WTC11 (cell line): ENCODE results near the gene NEK7. TPM values are rescaled to one million over a fixed set of nuclear protein-coding genes. Genes with fewer than 3 reads are reported as not detected.
A peak's percentile ranks its signal among the peaks of the same experiment; 100 is the strongest.

Experiments
- ATAC-seq: fragments of 200-7000 bp; cut with Tn5 transposase; 2 replicates; pipeline ENCODE4 v1.10.0; 2021; ENCODE audit warnings: mild to moderate bottlenecking, moderate library complexity
- CTCF ChIA-PET: fragments of 300-600 bp; sonication (Branson Sonifier 250); formaldehyde crosslinking; loops from one replicate; lab custom pipeline; 2021; ENCODE audit warnings: antibody characterized with exemption; lab: Charles Lee
- POLR2A ChIA-PET: fragments of 350-600 bp; sonication (Branson Sonifier 250); formaldehyde crosslinking; loops from one replicate; lab custom pipeline; 2021; ENCODE audit warnings: antibody characterized with exemption; lab: Charles Lee
- DNase-seq: peaks from one replicate; pipeline ENCODE4 v3.0.0; 2021; ENCODE audit warnings: low spot score
- H3K27ac Mint-ChIP-seq: 2 replicates; pipeline ENCODE4 v1.8.0; 2021; ENCODE audit warnings: mixed read lengths
- H3K27me3 Mint-ChIP-seq: 2 replicates; pipeline ENCODE4 v1.8.0; 2021; ENCODE audit warnings: low read depth, mild to moderate bottlenecking, moderate library complexity, mixed read lengths
- H3K36me3 Mint-ChIP-seq: 2 replicates; pipeline ENCODE4 v1.8.0; 2021; ENCODE audit warnings: mixed read lengths
- H3K4me1 Mint-ChIP-seq: 2 replicates; pipeline ENCODE4 v1.8.0; 2022; ENCODE audit warnings: mixed read lengths
- H3K4me3 Mint-ChIP-seq: 2 replicates; pipeline ENCODE4 v1.8.0; 2021; ENCODE audit warnings: mild to moderate bottlenecking, moderate library complexity, mixed read lengths
- H3K9me3 Mint-ChIP-seq: 2 replicates; pipeline ENCODE4 v1.8.0; 2021; ENCODE audit warnings: mixed read lengths
- ATF6 ChIP-seq: sonication (generic); formaldehyde crosslinking; IDR thresholded peaks from 2 replicates; pipeline ENCODE4 v1.8.1; 2023; ENCODE audit warnings: mild to moderate bottlenecking, missing genetic modification reagents
- CBFB ChIP-seq: sonication (generic); formaldehyde crosslinking; IDR thresholded peaks from 2 replicates; pipeline ENCODE4 v1.8.1; 2022; ENCODE audit warnings: mild to moderate bottlenecking, low read depth, missing genetic modification reagents
- CREB1 ChIP-seq: sonication (generic); formaldehyde crosslinking; IDR thresholded peaks from 2 replicates; pipeline ENCODE4 v1.8.0; 2023; ENCODE audit warnings: mild to moderate bottlenecking, missing genetic modification reagents
- CREM ChIP-seq: sonication (generic); formaldehyde crosslinking; IDR thresholded peaks from 2 replicates; pipeline ENCODE4 v1.8.1; 2022; ENCODE audit warnings: mild to moderate bottlenecking, missing genetic modification reagents, moderate library complexity
- E2F4 ChIP-seq: sonication (generic); formaldehyde crosslinking; IDR thresholded peaks from 2 replicates; pipeline ENCODE4 v1.8.1; 2022; ENCODE audit warnings: low read depth, mild to moderate bottlenecking, moderate library complexity, missing genetic modification reagents, borderline replicate concordance
- EMX1 ChIP-seq: fragments of 250-450 bp; sonication (Bioruptor Pico); IDR thresholded peaks from 2 replicates; pipeline ENCODE4 v1.8.0; 2021; ENCODE audit warnings: mild to moderate bottlenecking
- GABPB1 ChIP-seq: sonication (generic); formaldehyde crosslinking; IDR thresholded peaks from 2 replicates; pipeline ENCODE4 v1.8.1; 2023; ENCODE audit warnings: mild to moderate bottlenecking, missing genetic modification reagents
- HMGA2 ChIP-seq: fragments of 250-450 bp; sonication (Bioruptor Pico); IDR thresholded peaks from 2 replicates; pipeline ENCODE4 v1.4.0; 2021; ENCODE audit warnings: mild to moderate bottlenecking, moderate library complexity
- JAZF1 ChIP-seq: fragments of 250-450 bp; sonication (Bioruptor Pico); IDR thresholded peaks from 2 replicates; pipeline ENCODE4 v1.9.0; 2021; ENCODE audit warnings: moderate library complexity, mild to moderate bottlenecking, inconsistent platforms
- JUN ChIP-seq: sonication (generic); formaldehyde crosslinking; IDR thresholded peaks from 2 replicates; pipeline ENCODE4 v1.8.0; 2023; ENCODE audit warnings: mild to moderate bottlenecking, missing genetic modification reagents
- MXD4 ChIP-seq: fragments of 250-450 bp; sonication (Bioruptor Pico); IDR thresholded peaks from 2 replicates; pipeline ENCODE4 v1.8.0; 2021; ENCODE audit warnings: mild to moderate bottlenecking, moderate library complexity, borderline replicate concordance
- NR1H2 ChIP-seq: sonication (generic); formaldehyde crosslinking; IDR thresholded peaks from 2 replicates; pipeline ENCODE4 v1.9.0; 2021; ENCODE audit warnings: mild to moderate bottlenecking, moderate library complexity, missing genetic modification reagents
- RELA ChIP-seq: sonication (generic); formaldehyde crosslinking; IDR thresholded peaks from 2 replicates; pipeline ENCODE4 v1.8.1; 2022; ENCODE audit warnings: missing genetic modification reagents, mild to moderate bottlenecking, borderline replicate concordance
- RORB ChIP-seq: fragments of 250-450 bp; sonication (Bioruptor Pico); IDR thresholded peaks from 2 replicates; pipeline ENCODE4 v1.9.0; 2021; ENCODE audit warnings: mild to moderate bottlenecking
- USF2 ChIP-seq: sonication (generic); formaldehyde crosslinking; IDR thresholded peaks from 2 replicates; pipeline ENCODE4 v1.8.1; 2023; ENCODE audit warnings: mild to moderate bottlenecking, missing genetic modification reagents, moderate library complexity
- ZNF138 ChIP-seq: sonication (generic); formaldehyde crosslinking; conservative IDR thresholded peaks from 2 replicates; pipeline ENCODE4 v1.8.1; 2022; ENCODE audit warnings: mild to moderate bottlenecking, moderate library complexity, missing genetic modification reagents
- ZNF263 ChIP-seq: sonication (generic); formaldehyde crosslinking; IDR thresholded peaks from 2 replicates; pipeline ENCODE4 v1.8.1; 2022; ENCODE audit warnings: low read depth, mild to moderate bottlenecking, moderate library complexity, missing genetic modification reagents
- ZNF416 ChIP-seq: fragments of 250-450 bp; sonication (Bioruptor Pico); IDR thresholded peaks from 2 replicates; pipeline ENCODE4 v1.9.0; 2021; ENCODE audit warnings: mild to moderate bottlenecking, inconsistent platforms
- ZNF423 ChIP-seq: fragments of 250-450 bp; sonication (Bioruptor Pico); IDR thresholded peaks from 2 replicates; pipeline ENCODE4 v2.1.2; 2022; ENCODE audit warnings: mild to moderate bottlenecking, moderate library complexity
- total RNA-seq: library from RNA; stranded (reverse); gene quantifications from 3 replicates; pipeline ENCODE4 v1.2.3, GENCODE V29; 2021
- TF ChIP-seq, protein P1 (sequence below): sonication (generic); formaldehyde crosslinking; IDR thresholded peaks from 2 replicates; pipeline ENCODE4 v1.8.1; 2022; ENCODE audit warnings: missing genetic modification reagents, borderline replicate concordance
- TF ChIP-seq, protein P2 (sequence below): sonication (generic); formaldehyde crosslinking; IDR thresholded peaks from 2 replicates; pipeline ENCODE4 v1.8.1; 2022; ENCODE audit warnings: low read depth, missing genetic modification reagents, borderline replicate concordance
- TF ChIP-seq, protein P3 (sequence below): fragments of 250-450 bp; sonication (Bioruptor Pico); IDR thresholded peaks from 2 replicates; pipeline ENCODE4 v2.1.2; 2022; ENCODE audit warnings: mild to moderate bottlenecking, moderate library complexity
- TF ChIP-seq, protein P4 (sequence below): fragments of 250-450 bp; sonication (Bioruptor Pico); IDR thresholded peaks from 2 replicates; pipeline ENCODE4 v1.9.0; 2021; ENCODE audit warnings: mild to moderate bottlenecking, borderline replicate concordance

Gene NEK7
- total RNA-seq, 1 experiment from 2014 or later: 10.3 TPM

- ATAC-seq (no peak), DNase-seq (no peak)
- Mint-ChIP-seq H3K36me3 (no peaks in the 10 kb centered on the region), H3K4me1 (no peaks in the 10 kb centered on the region; the same call in 1 of the 2 replicates), H3K27me3 (no peaks in the 10 kb centered on the region), H3K4me3 (no peak overlapping the region), H3K9me3 (no peaks in the 10 kb centered on the region), H3K27ac (peak overlapping the region; percentile 9; the same call in 1 of the 2 replicates)
- ChIA-PET POLR2A (interaction anchor here (0.6 kb wide), 1 partner anchor 166 kb away, joined by 5 read pairs; no protein-coding TSS in a partner anchor), CTCF (no interaction called here)
- no peak for TF ChIP-seq ATF6
- no peak for TF ChIP-seq JAZF1 (CRISPR knock-in tag)
- TF ChIP-seq ZNF423 (CRISPR knock-in tag): no peak
- TF ChIP-seq, protein P1, sequence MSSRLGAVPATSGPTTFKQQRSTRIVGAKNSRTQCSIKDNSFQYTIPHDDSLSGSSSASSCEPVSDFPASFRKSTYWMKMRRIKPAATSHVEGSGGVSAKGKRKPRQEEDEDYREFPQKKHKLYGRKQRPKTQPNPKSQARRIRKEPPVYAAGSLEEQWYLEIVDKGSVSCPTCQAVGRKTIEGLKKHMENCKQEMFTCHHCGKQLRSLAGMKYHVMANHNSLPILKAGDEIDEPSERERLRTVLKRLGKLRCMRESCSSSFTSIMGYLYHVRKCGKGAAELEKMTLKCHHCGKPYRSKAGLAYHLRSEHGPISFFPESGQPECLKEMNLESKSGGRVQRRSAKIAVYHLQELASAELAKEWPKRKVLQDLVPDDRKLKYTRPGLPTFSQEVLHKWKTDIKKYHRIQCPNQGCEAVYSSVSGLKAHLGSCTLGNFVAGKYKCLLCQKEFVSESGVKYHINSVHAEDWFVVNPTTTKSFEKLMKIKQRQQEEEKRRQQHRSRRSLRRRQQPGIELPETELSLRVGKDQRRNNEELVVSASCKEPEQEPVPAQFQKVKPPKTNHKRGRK (CRISPR knock-in tag): no peak
These were observed 126.4 kb downstream of the NEK7 start for GRCh38 chr1:198283222-198283621.

DNA sequence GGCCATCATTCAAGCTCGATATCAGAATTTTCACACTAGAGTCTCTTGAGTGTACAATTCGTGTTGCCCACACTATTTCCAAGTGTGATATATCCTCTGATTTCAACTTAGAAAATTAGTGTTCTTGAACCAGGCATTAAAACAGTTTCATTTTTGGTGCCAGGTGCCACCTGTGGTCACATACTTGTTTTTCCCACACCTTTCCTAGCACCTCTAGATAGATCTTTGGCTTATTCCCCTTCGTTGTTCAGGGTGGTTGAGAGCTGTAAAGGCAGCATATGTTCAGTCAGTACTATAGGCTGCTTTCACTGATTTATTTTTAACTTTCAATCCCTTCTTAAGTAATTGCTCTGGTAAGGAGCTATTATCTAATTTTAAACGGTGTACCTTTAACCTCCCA lies 131.1 kb downstream of the NEK7 start:
- ChIA-PET CTCF (no interaction called here), POLR2A (no interaction called here)
- peaks cover 14% of the 10 kb centered on the region for H3K4me1 Mint-ChIP-seq
- ATAC-seq (no peak), DNase-seq (no peak)
- H3K27ac Mint-ChIP-seq: peak overlapping the region; percentile 19; the same call in 1 of the 2 replicates
- H3K9me3 Mint-ChIP-seq: no peaks in the 10 kb centered on the region
- H3K27me3 Mint-ChIP-seq: no peaks in the 10 kb centered on the region
- no peaks in the 10 kb centered on the region for H3K36me3 Mint-ChIP-seq
- no peak overlapping the region for H3K4me3 Mint-ChIP-seq
- TF ChIP-seq JUN (CRISPR knock-in tag) (no peak), HMGA2 (no peak), MXD4 (CRISPR knock-in tag) (no peak), RELA (CRISPR knock-in tag) (no peak), EMX1 (no peak), CBFB (CRISPR knock-in tag) (no peak), ZNF263 (CRISPR knock-in tag) (no peak), CREB1 (CRISPR knock-in tag) (no peak), GABPB1 (no peak), CREM (no peak), NR1H2 (no peak), ZNF138 (CRISPR knock-in tag) (no peak), USF2 (CRISPR knock-in tag) (no peak), E2F4 (CRISPR knock-in tag) (no peak), RORB (CRISPR knock-in tag) (no peak), ZNF416 (no peak)
- TF ChIP-seq, protein P2, sequence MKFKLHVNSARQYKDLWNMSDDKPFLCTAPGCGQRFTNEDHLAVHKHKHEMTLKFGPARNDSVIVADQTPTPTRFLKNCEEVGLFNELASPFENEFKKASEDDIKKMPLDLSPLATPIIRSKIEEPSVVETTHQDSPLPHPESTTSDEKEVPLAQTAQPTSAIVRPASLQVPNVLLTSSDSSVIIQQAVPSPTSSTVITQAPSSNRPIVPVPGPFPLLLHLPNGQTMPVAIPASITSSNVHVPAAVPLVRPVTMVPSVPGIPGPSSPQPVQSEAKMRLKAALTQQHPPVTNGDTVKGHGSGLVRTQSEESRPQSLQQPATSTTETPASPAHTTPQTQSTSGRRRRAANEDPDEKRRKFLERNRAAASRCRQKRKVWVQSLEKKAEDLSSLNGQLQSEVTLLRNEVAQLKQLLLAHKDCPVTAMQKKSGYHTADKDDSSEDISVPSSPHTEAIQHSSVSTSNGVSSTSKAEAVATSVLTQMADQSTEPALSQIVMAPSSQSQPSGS: no peak
- TF ChIP-seq, protein P3, sequence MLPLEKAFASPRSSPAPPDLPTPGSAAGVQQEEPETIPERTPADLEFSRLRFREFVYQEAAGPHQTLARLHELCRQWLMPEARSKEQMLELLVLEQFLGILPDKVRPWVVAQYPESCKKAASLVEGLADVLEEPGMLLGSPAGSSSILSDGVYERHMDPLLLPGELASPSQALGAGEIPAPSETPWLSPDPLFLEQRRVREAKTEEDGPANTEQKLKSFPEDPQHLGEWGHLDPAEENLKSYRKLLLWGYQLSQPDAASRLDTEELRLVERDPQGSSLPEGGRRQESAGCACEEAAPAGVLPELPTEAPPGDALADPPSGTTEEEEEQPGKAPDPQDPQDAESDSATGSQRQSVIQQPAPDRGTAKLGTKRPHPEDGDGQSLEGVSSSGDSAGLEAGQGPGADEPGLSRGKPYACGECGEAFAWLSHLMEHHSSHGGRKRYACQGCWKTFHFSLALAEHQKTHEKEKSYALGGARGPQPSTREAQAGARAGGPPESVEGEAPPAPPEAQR (CRISPR knock-in tag): no peak
- TF ChIP-seq, protein P4, sequence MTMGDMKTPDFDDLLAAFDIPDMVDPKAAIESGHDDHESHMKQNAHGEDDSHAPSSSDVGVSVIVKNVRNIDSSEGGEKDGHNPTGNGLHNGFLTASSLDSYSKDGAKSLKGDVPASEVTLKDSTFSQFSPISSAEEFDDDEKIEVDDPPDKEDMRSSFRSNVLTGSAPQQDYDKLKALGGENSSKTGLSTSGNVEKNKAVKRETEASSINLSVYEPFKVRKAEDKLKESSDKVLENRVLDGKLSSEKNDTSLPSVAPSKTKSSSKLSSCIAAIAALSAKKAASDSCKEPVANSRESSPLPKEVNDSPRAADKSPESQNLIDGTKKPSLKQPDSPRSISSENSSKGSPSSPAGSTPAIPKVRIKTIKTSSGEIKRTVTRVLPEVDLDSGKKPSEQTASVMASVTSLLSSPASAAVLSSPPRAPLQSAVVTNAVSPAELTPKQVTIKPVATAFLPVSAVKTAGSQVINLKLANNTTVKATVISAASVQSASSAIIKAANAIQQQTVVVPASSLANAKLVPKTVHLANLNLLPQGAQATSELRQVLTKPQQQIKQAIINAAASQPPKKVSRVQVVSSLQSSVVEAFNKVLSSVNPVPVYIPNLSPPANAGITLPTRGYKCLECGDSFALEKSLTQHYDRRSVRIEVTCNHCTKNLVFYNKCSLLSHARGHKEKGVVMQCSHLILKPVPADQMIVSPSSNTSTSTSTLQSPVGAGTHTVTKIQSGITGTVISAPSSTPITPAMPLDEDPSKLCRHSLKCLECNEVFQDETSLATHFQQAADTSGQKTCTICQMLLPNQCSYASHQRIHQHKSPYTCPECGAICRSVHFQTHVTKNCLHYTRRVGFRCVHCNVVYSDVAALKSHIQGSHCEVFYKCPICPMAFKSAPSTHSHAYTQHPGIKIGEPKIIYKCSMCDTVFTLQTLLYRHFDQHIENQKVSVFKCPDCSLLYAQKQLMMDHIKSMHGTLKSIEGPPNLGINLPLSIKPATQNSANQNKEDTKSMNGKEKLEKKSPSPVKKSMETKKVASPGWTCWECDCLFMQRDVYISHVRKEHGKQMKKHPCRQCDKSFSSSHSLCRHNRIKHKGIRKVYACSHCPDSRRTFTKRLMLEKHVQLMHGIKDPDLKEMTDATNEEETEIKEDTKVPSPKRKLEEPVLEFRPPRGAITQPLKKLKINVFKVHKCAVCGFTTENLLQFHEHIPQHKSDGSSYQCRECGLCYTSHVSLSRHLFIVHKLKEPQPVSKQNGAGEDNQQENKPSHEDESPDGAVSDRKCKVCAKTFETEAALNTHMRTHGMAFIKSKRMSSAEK (CRISPR knock-in tag): no peak
